Panc1 (cell line): ENCODE results near the gene CACNA1C.

Experiments
- POLR2AphosphoS5 ChIP-seq: IDR thresholded peaks from 2 replicates; pipeline ENCODE4 v1.6.1; 2012; ENCODE audit warnings: mild to moderate bottlenecking, low read depth, low read length, moderate library complexity
- SIN3A ChIP-seq: IDR thresholded peaks from 2 replicates; pipeline ENCODE4 v1.6.1; 2012; ENCODE audit warnings: low read depth, mild to moderate bottlenecking, low read length, moderate library complexity, borderline replicate concordance; ENCODE audit not compliant: insufficient read depth
- TCF7L2 ChIP-seq: IDR thresholded peaks from 2 replicates; pipeline ENCODE4 v1.6.1; 2011; ENCODE audit warnings: mild to moderate bottlenecking, low read depth, low read length, inconsistent platforms
- TF ChIP-seq, protein P1 (sequence below): fragments of 450-650 bp; IDR thresholded peaks from 2 replicates; pipeline ENCODE4 v1.5.1; 2017; ENCODE audit warnings: mild to moderate bottlenecking
- TF ChIP-seq, protein P2 (sequence below), 2 experiments: IDR thresholded peaks; 2 replicates each; pipeline ENCODE4 v1.6.1; 2011 to 2012; ENCODE audit warnings: low read depth in 2 of 2, control low read depth in 1 of 2, low read length in 1 of 2, mild to moderate bottlenecking in 1 of 2, moderate library complexity in 1 of 2; ENCODE audit not compliant: insufficient read depth in 1 of 2

DNA sequence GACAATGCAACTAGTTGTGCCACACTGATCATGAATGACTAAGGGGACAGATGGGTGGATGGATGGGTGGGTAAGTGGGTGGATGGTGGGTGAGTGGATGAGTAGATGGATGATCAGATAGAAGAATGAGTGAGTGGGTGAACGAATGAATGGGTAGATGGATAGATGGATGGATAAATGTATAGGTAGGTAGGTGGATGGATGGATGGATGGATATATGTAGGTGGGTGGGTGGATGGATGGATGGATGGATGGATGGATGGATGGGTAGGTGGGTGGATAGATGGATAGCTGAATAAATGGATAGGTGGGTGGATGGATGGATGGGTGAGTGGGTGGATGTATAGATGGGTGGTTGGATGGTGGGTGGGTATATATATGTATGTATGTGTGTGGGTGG is 393.2 kb downstream of the CACNA1C start:
- TF ChIP-seq, protein P1, sequence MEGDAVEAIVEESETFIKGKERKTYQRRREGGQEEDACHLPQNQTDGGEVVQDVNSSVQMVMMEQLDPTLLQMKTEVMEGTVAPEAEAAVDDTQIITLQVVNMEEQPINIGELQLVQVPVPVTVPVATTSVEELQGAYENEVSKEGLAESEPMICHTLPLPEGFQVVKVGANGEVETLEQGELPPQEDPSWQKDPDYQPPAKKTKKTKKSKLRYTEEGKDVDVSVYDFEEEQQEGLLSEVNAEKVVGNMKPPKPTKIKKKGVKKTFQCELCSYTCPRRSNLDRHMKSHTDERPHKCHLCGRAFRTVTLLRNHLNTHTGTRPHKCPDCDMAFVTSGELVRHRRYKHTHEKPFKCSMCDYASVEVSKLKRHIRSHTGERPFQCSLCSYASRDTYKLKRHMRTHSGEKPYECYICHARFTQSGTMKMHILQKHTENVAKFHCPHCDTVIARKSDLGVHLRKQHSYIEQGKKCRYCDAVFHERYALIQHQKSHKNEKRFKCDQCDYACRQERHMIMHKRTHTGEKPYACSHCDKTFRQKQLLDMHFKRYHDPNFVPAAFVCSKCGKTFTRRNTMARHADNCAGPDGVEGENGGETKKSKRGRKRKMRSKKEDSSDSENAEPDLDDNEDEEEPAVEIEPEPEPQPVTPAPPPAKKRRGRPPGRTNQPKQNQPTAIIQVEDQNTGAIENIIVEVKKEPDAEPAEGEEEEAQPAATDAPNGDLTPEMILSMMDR: no peak
- TF ChIP-seq POLR2AphosphoS5: no peak
- TF ChIP-seq, protein P2, sequence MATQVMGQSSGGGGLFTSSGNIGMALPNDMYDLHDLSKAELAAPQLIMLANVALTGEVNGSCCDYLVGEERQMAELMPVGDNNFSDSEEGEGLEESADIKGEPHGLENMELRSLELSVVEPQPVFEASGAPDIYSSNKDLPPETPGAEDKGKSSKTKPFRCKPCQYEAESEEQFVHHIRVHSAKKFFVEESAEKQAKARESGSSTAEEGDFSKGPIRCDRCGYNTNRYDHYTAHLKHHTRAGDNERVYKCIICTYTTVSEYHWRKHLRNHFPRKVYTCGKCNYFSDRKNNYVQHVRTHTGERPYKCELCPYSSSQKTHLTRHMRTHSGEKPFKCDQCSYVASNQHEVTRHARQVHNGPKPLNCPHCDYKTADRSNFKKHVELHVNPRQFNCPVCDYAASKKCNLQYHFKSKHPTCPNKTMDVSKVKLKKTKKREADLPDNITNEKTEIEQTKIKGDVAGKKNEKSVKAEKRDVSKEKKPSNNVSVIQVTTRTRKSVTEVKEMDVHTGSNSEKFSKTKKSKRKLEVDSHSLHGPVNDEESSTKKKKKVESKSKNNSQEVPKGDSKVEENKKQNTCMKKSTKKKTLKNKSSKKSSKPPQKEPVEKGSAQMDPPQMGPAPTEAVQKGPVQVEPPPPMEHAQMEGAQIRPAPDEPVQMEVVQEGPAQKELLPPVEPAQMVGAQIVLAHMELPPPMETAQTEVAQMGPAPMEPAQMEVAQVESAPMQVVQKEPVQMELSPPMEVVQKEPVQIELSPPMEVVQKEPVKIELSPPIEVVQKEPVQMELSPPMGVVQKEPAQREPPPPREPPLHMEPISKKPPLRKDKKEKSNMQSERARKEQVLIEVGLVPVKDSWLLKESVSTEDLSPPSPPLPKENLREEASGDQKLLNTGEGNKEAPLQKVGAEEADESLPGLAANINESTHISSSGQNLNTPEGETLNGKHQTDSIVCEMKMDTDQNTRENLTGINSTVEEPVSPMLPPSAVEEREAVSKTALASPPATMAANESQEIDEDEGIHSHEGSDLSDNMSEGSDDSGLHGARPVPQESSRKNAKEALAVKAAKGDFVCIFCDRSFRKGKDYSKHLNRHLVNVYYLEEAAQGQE (IDR thresholded peaks at IDR 0.05; ENCODE audit: insufficient read depth in 1 of 2, low read depth in 2 of 2, low read length in 1 of 2): no peak
- TF ChIP-seq SIN3A: no peak
- TF ChIP-seq TCF7L2: no peak
